Upper lobe of left lung (tissue), 4 donors: ENCODE measurements around the gene PLEKHA1.

Source experiments
- CTCF ChIP-seq, 6 experiments: fragments of 450-650 bp in 4 of 6; fragments of 200-600 bp in 2 of 6; sonication (generic) in 2 of 6; IDR thresholded peaks; one replicate each; pipeline ENCODE4 v1.5.1; 2016 to 2019; ENCODE audit warnings: antibody characterized with exemption in 6 of 6
- POLR2A ChIP-seq, 4 donors: fragments of 450-650 bp; IDR thresholded peaks; one replicate each; pipeline ENCODE4 v1.5.1; 2016 to 2017; ENCODE audit warnings: antibody characterized with exemption in 4 of 4, mild to moderate bottlenecking in 2 of 4
- POLR2AphosphoS5 ChIP-seq, 2 donors: sonication (generic); formaldehyde crosslinking; IDR thresholded peaks; one replicate each; pipeline ENCODE4 v1.5.1; 2017; ENCODE audit warnings: antibody characterized with exemption in 2 of 2

- TF ChIP-seq POLR2AphosphoS5 (IDR thresholded peaks at IDR 0.05) (no peak), POLR2A (IDR thresholded peaks at IDR 0.05) (no peak), CTCF (IDR thresholded peaks at IDR 0.05) (no peak)
Measured at GRCh38 chr10:122426829-122427228, 52.3 kb downstream of the PLEKHA1 start.
